GM12878 (cell line): ENCODE results near the gene EPHA5.

Experiments
- BACH1 ChIP-seq: fragments of 450-650 bp; IDR thresholded peaks from 2 replicates; pipeline ENCODE4 v1.6.1; 2017; ENCODE audit warnings: mild to moderate bottlenecking, borderline replicate concordance
- BCL11A ChIP-seq: IDR thresholded peaks from 2 replicates; pipeline ENCODE4 v1.6.1; 2011; ENCODE audit warnings: low read depth, low read length
- CTCF ChIP-seq, 3 experiments: IDR thresholded peaks in 2 of 3; conservative IDR thresholded peaks in 1 of 3; 2 replicates each; pipeline ENCODE4 v1.5.1; 2011; ENCODE audit warnings: low read depth in 3 of 3, low read length in 3 of 3, mild to moderate bottlenecking in 3 of 3, control low read depth in 2 of 3, moderate library complexity in 2 of 3, inconsistent platforms in 1 of 3, mixed read lengths in 1 of 3; ENCODE audit not compliant: control insufficient read depth in 2 of 3, insufficient read depth in 1 of 3; ENCODE audit errors: extremely low read depth in 1 of 3
- EZH2 ChIP-seq: IDR thresholded peaks from 2 replicates; pipeline ENCODE4 v1.6.1; 2012; ENCODE audit warnings: low read depth, mild to moderate bottlenecking, control low read depth, inconsistent platforms, low read length, borderline replicate concordance; ENCODE audit not compliant: control insufficient read depth
- PAX8 ChIP-seq: fragments of 450-650 bp; IDR thresholded peaks from 2 replicates; pipeline ENCODE4 v1.6.1; 2017; ENCODE audit warnings: mild to moderate bottlenecking, moderate library complexity
- POLR2A ChIP-seq: IDR thresholded peaks from 2 replicates; pipeline ENCODE4 v1.6.1; 2011; ENCODE audit warnings: low read depth, mild to moderate bottlenecking, low read length
- RCOR1 ChIP-seq: conservative IDR thresholded peaks from 2 replicates; pipeline ENCODE4 v1.6.1; 2012; ENCODE audit warnings: low read depth, low read length, improper control_type of control experiment
- ZNF274 ChIP-seq: IDR thresholded peaks from one replicate; pipeline ENCODE4 v1.8.0; 2011; ENCODE audit not compliant: insufficient read length, insufficient read depth

DNA sequence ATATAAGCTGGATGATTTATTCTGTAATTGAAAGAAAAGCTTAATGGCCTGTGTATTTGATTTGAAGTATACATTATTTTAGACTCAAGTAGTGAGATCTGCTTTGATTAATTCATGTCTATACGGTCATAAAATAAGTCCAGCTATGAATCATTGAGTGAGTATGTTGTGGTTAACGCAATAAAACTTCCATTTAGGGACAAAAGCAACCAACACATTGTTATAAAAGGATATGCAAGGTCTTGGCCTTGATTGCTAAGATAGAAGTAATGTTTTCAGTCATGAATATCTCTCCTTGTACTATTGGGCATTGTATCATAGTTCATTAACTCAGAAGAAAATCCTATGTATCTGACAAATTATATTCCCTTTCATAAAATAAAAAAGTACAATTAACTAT lies 162.1 kb downstream of the EPHA5 start:
- TF ChIP-seq PAX8 (no peak), POLR2A (no peak), RCOR1 (no peak), CTCF (IDR thresholded peaks at IDR 0.05 in 2 of 3, conservative IDR thresholded peaks at IDR 0.05 in 1 of 3; ENCODE audit: control insufficient read depth in 2 of 3, extremely low read depth in 1 of 3, insufficient read depth in 1 of 3, low read depth in 3 of 3, low read length in 3 of 3) (no peak), EZH2 (no peak), BCL11A (no peak), ZNF274 (no peak), BACH1 (no peak)
